BJ (cell line): Measurements from ENCODE around the gene OIT3. TPM values are rescaled to one million over a fixed set of nuclear protein-coding genes. Genes with fewer than 3 reads are reported as not detected.

ENCODE experiments used
- CTCF ChIA-PET: fragments of 350-600 bp; formaldehyde crosslinking; extraction: SDS; loops from one replicate; lab custom pipeline; 2021; ENCODE audit warnings: antibody characterized with exemption, inconsistent platforms; lab: Yijun Ruan, JAX
- POLR2A ChIA-PET: fragments of 300-600 bp; sonication (Branson Sonifier 250); formaldehyde crosslinking; extraction: SDS; loops from one replicate; lab custom pipeline; 2021; ENCODE audit warnings: antibody characterized with exemption; lab: Charles Lee
- DNase-seq: peaks from one replicate; pipeline ENCODE4 v3.0.0-alpha.2; 2011; ENCODE audit warnings: low read depth
- H3K27me3 ChIP-seq: 2 replicates; pipeline ENCODE4 v1.6.0; 2011; ENCODE audit warnings: low read length; ENCODE audit not compliant: control insufficient read depth, insufficient read depth
- H3K36me3 ChIP-seq: 2 replicates; pipeline ENCODE4 v1.5.1; 2011; ENCODE audit warnings: low read length; ENCODE audit not compliant: control insufficient read depth, insufficient read depth
- H3K4me3 ChIP-seq: 2 replicates; pipeline ENCODE4 v1.5.1; 2011; ENCODE audit warnings: low read depth, mild to moderate bottlenecking, control low read depth, low read length
- CTCF ChIP-seq: IDR thresholded peaks from 2 replicates; pipeline ENCODE4 v1.5.1; 2011; ENCODE audit warnings: low read depth, mild to moderate bottlenecking, control low read depth, inconsistent platforms, low read length, moderate library complexity; ENCODE audit not compliant: insufficient read depth
- polyA plus RNA-seq: library from polyadenylated mRNA; depleted of rRNA; stranded (reverse); fragments of >200 nt; gene quantifications from 2 replicates; pipeline ENCODE4 v1.2.3, GENCODE V29; 2011

The OIT3 gene
- polyA plus RNA-seq, 1 experiment = not detected

- Histone ChIP-seq H3K4me3 (no peak overlapping the region), H3K36me3 (no peaks in the 10 kb centered on the region), H3K27me3 (no peaks in the 10 kb centered on the region; the same call in 1 of the 2 replicates)
- POLR2A ChIA-PET = no interaction called here
- no peak for TF ChIP-seq CTCF
- DNase-seq = no peak
- CTCF ChIA-PET = no interaction called here
Measured at GRCh38 chr10:72930276-72930675, 36.7 kb downstream of the OIT3 start.

- TF ChIP-seq CTCF = no peak
- Histone ChIP-seq H3K4me3 (no peak overlapping the region), H3K36me3 (no peaks in the 10 kb centered on the region), H3K27me3 (no peaks in the 10 kb centered on the region; the same call in 1 of the 2 replicates)
- POLR2A ChIA-PET = no interaction called here
- no peak for DNase-seq
- CTCF ChIA-PET = no interaction called here
Measured at GRCh38 chr10:72932259-72933015, 38.9 kb downstream of the OIT3 start.

GRCh38 chr10:72935361-72935760 is 41.8 kb downstream of the OIT3 start:
- no peak for DNase-seq
- Histone ChIP-seq H3K36me3 (no peaks in the 10 kb centered on the region), H3K4me3 (no peak overlapping the region), H3K27me3 (no peaks in the 10 kb centered on the region)
- POLR2A ChIA-PET = no interaction called here
- CTCF ChIA-PET = no interaction called here
- no peak for TF ChIP-seq CTCF

GRCh38 chr10:72943498-72944234 is 50.1 kb downstream of the OIT3 start:
- Histone ChIP-seq H3K27me3 (peaks cover 2% of the 10 kb centered on the region), H3K4me3 (no peak overlapping the region), H3K36me3 (no peaks in the 10 kb centered on the region)
- POLR2A ChIA-PET = no interaction called here
- no peak for TF ChIP-seq CTCF
- CTCF ChIA-PET = no interaction called here
- DNase-seq = no peak

- Histone ChIP-seq H3K36me3 (no peaks in the 10 kb centered on the region), H3K27me3 (peaks cover 5% of the 10 kb centered on the region), H3K4me3 (no peak overlapping the region)
- ChIA-PET CTCF (no interaction called here), POLR2A (no interaction called here)
- no peak for DNase-seq
- TF ChIP-seq CTCF = no peak
Measured at GRCh38 chr10:72946963-72947362, 53.4 kb downstream of the OIT3 start.
